Muscle layer of duodenum (tissue), 2 donors: ENCODE data around the gene ITPR1.

Experiments
- H3K27ac ChIP-seq: one replicate; pipeline ENCODE4 v1.7.0; 2013; ENCODE audit warnings: mild to moderate bottlenecking, low read length
- H3K27me3 ChIP-seq: one replicate; pipeline ENCODE4 v1.7.0; 2013; ENCODE audit warnings: low read depth, mild to moderate bottlenecking, control low read depth, low read length
- H3K36me3 ChIP-seq, 2 donors: one replicate each; pipeline ENCODE4 v1.7.0; 2013; ENCODE audit warnings: low read length in 2 of 2, control low read depth in 1 of 2, mild to moderate bottlenecking in 1 of 2; ENCODE audit not compliant: insufficient read depth in 2 of 2, control insufficient read depth in 1 of 2
- H3K4me1 ChIP-seq, 2 donors: one replicate each; pipeline ENCODE4 v1.7.0; 2013; ENCODE audit warnings: low read length in 2 of 2, mild to moderate bottlenecking in 2 of 2, control low read depth in 1 of 2, moderate library complexity in 1 of 2; ENCODE audit not compliant: insufficient read depth in 2 of 2, control insufficient read depth in 1 of 2
- H3K4me3 ChIP-seq, 2 donors: one replicate each; pipeline ENCODE4 v1.7.0; 2013; ENCODE audit warnings: low read length in 2 of 2, low read depth in 1 of 2, mild to moderate bottlenecking in 1 of 2
- H3K9me3 ChIP-seq, 2 donors: one replicate each; pipeline ENCODE4 v1.7.0; 2013; ENCODE audit warnings: low read length in 2 of 2, control low read depth in 1 of 2, mild to moderate bottlenecking in 1 of 2; ENCODE audit not compliant: control insufficient read depth in 1 of 2
- donor health status: healthy.

ITPR1 gene

GRCh38 chr3:4528320-4528719, 35.2 kb downstream of the ITPR1 start:
- no peaks in the 10 kb centered on the region for H3K9me3 ChIP-seq
- H3K36me3 ChIP-seq = no peaks in the 10 kb centered on the region
- peaks cover 12 to 41% of the 10 kb centered on the region in 2 donors for H3K4me1 ChIP-seq
- no peak overlapping the region for H3K4me3 ChIP-seq
- H3K27ac ChIP-seq = no peak overlapping the region
- H3K27me3 ChIP-seq = no peaks in the 10 kb centered on the region

- H3K36me3 ChIP-seq = no peaks in the 10 kb centered on the region
- peaks cover 16 to 42% of the 10 kb centered on the region in 2 donors for H3K4me1 ChIP-seq
- H3K27ac ChIP-seq = no peak overlapping the region
- no peaks in the 10 kb centered on the region for H3K9me3 ChIP-seq
- H3K27me3 ChIP-seq = no peaks in the 10 kb centered on the region
- H3K4me3 ChIP-seq = no peak overlapping the region
Observed at GRCh38 chr3:4528819-4529600, 35.9 kb downstream of the ITPR1 start.

GRCh38 chr3:4529876-4530588, 36.9 kb downstream of the ITPR1 start:
- Histone ChIP-seq H3K27me3 (no peaks in the 10 kb centered on the region), H3K4me1 (peaks cover 20 to 42% of the 10 kb centered on the region in 2 donors), H3K4me3 (no peak overlapping the region), H3K36me3 (no peaks in the 10 kb centered on the region), H3K9me3 (no peaks in the 10 kb centered on the region), H3K27ac (no peak overlapping the region)

- Histone ChIP-seq H3K4me3 (no peak overlapping the region), H3K4me1 (peaks cover 20 to 49% of the 10 kb centered on the region in 2 donors), H3K27me3 (no peaks in the 10 kb centered on the region), H3K9me3 (no peaks in the 10 kb centered on the region), H3K27ac (no peak overlapping the region), H3K36me3 (no peaks in the 10 kb centered on the region)
Observed at GRCh38 chr3:4531478-4532025, 38.4 kb downstream of the ITPR1 start.

- Histone ChIP-seq H3K27ac (peak overlapping the region; percentile 21), H3K27me3 (no peaks in the 10 kb centered on the region), H3K9me3 (no peaks in the 10 kb centered on the region), H3K4me3 (no peak overlapping the region), H3K36me3 (no peaks in the 10 kb centered on the region), H3K4me1 (peaks cover 20 to 48% of the 10 kb centered on the region in 2 donors)
Observed at GRCh38 chr3:4532535-4533112, 39.5 kb downstream of the ITPR1 start.

- Histone ChIP-seq H3K4me1 (peaks cover 13 to 38% of the 10 kb centered on the region in 2 donors), H3K27ac (no peak overlapping the region), H3K9me3 (no peaks in the 10 kb centered on the region), H3K27me3 (no peaks in the 10 kb centered on the region), H3K36me3 (no peaks in the 10 kb centered on the region), H3K4me3 (peak overlapping the region in 1 of 2 donors; percentile 4)
Observed at GRCh38 chr3:4533489-4534443, 40.6 kb downstream of the ITPR1 start.

GRCh38 chr3:4534906-4535305, 41.8 kb downstream of the ITPR1 start:
- Histone ChIP-seq H3K36me3 (no peaks in the 10 kb centered on the region), H3K9me3 (no peaks in the 10 kb centered on the region), H3K27me3 (no peaks in the 10 kb centered on the region), H3K4me1 (peaks cover 13 to 34% of the 10 kb centered on the region in 2 donors), H3K27ac (no peak overlapping the region), H3K4me3 (no peak overlapping the region)

GRCh38 chr3:4536260-4536659, 43.1 kb downstream of the ITPR1 start:
- H3K9me3 ChIP-seq = no peaks in the 10 kb centered on the region
- no peak overlapping the region for H3K27ac ChIP-seq
- H3K27me3 ChIP-seq = no peaks in the 10 kb centered on the region
- H3K4me1 ChIP-seq = peaks cover 13 to 32% of the 10 kb centered on the region in 2 donors
- no peak overlapping the region for H3K4me3 ChIP-seq
- no peaks in the 10 kb centered on the region for H3K36me3 ChIP-seq

GRCh38 chr3:4540267-4540666, 47.1 kb downstream of the ITPR1 start:
- H3K27me3 ChIP-seq = no peaks in the 10 kb centered on the region

GRCh38 chr3:4543110-4543509, 50.0 kb downstream of the ITPR1 start:
- no peaks in the 10 kb centered on the region for H3K27me3 ChIP-seq
- no peaks in the 10 kb centered on the region for H3K4me1 ChIP-seq
- no peaks in the 10 kb centered on the region for H3K36me3 ChIP-seq
- H3K27ac ChIP-seq = no peak overlapping the region
- H3K9me3 ChIP-seq = no peaks in the 10 kb centered on the region
- no peak overlapping the region for H3K4me3 ChIP-seq

More at GRCh38 chr3:4540267-4540666, 47.1 kb downstream of the ITPR1 start:
- Histone ChIP-seq H3K36me3 (no peaks in the 10 kb centered on the region), H3K4me1 (peaks cover 0 to 6% of the 10 kb centered on the region in 2 donors), H3K27ac (no peak overlapping the region), H3K4me3 (no peak overlapping the region), H3K9me3 (no peaks in the 10 kb centered on the region)
